Activated effector memory CD4-positive, alpha-beta T cell treated with anti-CD3 and anti-CD28 coated beads, Interleukin-2, amount 50 U/mL, for 16 hours (primary cell): ENCODE measurements around the gene RRP1.

Source experiments
- DNase-seq: peaks from one replicate; pipeline ENCODE4 v3.0.0-alpha.2; 2020

The RRP1 gene, protein sequence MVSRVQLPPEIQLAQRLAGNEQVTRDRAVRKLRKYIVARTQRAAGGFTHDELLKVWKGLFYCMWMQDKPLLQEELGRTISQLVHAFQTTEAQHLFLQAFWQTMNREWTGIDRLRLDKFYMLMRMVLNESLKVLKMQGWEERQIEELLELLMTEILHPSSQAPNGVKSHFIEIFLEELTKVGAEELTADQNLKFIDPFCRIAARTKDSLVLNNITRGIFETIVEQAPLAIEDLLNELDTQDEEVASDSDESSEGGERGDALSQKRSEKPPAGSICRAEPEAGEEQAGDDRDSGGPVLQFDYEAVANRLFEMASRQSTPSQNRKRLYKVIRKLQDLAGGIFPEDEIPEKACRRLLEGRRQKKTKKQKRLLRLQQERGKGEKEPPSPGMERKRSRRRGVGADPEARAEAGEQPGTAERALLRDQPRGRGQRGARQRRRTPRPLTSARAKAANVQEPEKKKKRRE

DNA sequence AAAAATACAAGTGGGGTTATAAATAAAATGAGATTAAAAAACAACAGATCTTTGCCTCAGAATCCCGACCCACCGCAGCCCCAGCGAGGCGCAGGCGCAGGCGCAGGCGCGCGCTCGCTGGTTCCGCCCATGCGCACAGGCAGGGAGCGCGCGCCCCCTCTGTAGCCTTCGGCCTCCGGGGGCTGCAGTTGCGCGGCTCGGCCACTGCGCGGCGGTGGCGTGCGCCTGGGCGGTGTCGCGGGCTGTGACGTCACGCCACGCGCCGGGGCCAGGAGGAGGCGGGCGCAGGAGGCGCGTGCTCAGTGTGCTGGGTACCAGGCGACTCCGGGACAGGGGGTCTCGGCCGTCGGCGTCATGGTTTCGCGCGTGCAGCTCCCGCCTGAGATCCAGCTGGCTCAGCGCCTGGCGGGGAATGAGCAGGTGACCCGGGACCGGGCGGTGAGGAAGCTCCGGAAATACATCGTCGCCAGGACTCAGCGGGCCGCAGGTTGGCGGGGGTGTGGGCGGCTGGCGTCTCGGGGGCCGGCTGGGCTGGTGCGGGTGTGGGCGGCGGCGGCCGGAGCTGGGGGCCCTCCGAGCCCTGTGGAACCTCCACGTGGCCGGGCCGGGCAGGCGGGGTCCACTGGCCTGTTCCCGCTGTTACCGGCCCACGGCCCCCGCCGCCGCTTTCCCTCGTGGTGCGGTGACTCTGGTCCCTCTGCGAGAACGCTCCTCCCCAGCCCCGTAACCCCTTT lies at the start of gene RRP1:
TSS of gene RRP1 (plus strand) at position 302 of the 734 bp plus-strand sequence. CDS start at position 355, 53 bp downstream.
- DNase-seq = peak; percentile 98

DNA sequence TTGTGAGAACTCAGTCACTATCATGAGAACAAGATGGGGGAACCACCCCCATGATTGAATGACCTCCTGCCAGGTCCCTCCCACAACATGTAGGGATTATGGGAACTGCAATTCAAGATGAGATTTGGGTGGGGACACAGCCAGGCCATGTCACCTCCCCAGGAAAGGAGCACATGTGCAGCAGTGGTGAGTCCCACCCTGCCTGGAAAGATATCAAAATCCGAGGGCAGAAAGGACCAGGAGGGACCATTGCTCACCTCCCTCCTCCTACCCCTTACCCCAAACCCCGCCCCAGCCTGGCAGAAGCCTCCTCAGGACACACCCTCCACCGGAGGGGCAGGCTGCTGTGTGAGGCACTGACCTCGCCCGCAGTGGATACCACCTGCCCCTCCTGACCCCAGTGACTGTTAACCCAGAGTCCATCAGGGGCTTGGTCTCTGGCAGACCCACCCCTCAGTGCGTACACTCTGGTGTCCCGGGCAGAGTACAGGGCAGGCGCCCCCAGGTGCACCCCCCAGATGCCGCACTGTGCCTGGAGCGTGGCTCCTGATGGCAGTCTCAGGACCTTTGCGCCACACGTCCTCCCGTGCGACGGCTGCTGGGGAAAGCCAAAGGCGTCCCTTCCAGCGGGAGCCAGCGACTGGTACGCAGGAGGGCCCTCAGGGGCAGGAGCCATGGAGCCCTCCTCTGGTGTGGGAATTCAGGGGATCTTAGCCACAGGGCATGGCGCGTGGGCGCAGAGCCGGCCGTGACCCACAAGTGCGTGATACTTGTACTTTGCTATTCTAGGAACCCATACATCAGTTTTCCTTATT lies 49.5 kb upstream of the RRP1 start:
- DNase-seq = no peak

DNA sequence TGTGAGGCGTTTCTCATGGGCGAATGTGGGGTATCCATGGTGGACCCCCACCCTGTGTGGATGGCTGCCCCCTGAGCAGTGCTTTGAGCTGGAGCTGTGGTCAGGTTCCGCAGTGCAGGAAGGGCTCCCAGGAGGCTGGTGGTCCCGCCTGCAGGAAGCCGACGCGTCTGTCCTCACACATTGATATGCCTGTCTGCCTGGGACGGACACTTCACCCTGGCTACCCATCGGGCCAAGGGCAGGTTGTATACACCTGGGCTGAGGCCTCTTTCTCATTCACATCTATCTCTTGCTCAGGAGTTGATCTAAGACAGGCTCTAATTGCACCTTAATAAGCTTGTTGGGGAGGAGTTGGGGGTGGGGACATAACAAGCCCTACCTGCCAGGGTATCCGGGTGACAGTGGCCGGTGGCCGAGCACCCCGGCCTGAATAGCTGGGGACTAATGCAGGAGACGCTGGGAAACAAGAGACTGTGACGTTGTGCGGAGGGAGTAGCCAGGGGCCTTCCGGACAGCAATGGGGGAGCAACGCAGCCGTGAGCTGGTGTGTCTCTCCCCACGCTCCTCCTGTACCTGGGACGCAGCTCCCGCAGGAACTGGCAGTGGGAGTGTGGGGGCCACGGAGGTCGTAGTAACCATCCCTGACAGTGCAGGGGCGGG lies 48.8 kb upstream of the RRP1 start:
- no peak for DNase-seq

DNA sequence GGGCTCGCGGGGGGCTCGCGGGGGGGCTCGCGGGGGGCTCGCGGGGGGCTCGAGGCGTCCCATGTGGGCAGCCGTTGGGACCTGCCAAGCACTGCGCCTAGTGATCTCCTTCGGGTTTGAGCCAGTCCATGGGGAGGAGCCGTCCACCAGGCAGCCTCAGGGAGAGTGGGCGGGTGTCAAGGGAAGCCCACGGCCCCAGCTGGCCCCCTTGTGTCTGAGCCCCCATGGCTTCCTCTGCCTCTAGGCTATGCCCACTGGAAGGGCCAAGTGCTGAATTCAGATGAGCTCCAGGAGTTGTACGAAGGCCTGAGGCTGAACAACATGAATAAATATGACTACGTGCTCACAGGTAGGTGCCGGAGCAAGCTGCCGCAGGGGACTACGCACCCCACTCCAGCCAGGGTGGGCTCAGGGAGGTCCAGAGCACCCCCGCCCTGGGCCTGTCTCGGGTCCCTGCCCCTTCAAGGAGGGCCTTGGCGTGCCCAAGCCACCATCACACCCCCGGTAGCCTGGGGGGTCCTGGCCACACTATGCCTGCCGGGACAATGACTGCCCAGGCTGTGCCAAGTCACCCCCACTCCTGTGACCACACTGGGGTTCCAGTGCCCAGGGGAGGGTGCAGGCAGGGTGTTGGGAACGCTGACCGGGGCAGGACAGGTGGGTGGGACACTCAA lies 47.8 kb upstream of the RRP1 start:
- DNase-seq = no peak

DNA sequence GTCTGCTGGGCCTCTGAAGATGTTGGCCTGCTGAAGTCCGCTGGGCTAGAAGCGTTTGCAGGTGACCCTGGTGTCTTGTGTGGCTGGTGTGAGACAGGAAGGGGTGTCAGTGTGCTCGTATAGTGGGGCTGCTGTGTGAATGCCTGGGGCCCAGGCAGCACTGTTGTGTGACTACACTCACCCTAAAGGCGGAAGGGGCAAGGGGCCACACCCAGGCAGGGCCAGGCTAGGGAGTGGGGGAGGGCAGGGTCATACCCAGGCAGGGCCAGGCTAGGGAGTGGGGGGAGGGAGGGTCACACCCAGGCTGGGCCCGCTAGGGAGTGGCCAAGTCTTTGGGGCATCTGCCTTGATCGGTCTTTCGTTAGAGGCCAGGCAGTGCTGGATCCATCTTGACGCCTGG lies 45.4 kb upstream of the RRP1 start:
- DNase-seq = no peak

DNA sequence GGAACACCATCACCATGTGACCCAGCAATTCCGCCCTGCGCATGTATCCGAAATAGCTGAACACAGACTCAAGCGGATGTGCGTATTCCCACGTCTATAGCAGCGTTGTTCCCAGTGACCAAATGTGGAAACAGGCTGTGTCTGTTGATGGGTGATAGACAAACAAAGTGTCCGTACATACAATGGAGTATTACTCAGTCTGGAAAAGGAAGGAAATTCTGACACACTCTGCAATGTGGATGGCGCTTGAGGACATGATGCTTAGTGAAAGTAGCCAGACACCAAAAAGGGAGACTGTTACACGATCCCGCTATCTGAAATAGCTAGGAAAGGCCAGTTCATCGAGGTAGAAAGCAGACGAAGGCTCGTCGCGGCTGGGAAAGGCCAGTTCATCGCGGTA lies 44.7 kb upstream of the RRP1 start:
- DNase-seq = no peak

DNA sequence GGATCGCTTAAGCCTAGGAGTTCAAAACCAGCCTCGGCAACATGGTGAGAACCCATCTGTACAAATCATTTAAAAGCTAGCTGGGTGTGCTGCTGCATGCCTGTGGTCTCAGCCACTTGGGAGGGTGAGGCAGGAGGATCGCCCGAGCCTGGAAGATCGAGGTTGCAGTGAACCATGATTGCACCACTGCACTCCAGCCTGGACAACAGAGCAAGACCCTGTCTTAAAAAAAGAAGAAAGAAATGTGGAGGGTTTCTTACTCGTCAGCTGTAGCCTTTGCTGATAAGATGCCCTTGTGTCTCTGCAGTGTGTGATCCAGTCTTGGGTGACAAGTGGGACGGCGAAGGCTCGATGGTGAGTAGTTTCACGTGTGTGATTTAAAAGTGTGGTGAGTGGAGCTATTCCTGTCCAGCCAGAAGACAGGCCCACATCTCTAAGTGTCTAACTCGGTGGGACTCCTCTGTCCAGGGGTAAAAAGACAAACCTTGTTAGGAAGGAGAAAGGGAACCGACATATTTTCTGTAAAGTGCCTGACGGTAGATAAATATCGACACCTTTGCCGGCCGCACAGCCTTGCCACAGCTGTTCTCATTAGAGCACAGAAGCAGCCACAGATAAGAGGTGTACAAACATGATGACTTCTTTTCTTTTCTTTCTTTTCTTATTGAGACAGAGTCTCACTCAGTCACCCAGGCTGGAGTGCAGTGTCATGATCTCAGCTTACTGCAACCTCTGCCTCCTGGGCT lies 43.4 kb upstream of the RRP1 start:
- DNase-seq = no peak

DNA sequence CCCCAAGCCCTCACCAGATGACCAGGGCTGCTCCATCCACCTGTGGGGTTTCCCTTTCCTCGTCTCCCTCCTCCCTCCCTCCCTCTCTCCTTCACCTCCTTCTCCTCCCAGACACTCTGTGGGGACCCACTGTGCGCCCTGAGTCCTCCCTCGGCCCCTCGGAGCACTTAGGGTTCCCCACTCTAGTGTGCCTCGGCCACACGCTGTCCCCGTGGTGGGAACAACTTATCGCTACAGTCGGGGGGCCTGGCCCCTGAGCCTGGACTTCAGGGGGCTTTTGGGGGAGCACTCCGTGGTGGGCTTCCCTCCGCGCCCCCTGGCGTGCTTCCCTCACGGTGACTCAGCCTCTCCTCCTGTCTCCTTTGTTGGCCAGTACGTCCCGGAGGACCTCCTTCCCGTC lies 40.8 kb upstream of the RRP1 start:
- no peak for DNase-seq

DNA sequence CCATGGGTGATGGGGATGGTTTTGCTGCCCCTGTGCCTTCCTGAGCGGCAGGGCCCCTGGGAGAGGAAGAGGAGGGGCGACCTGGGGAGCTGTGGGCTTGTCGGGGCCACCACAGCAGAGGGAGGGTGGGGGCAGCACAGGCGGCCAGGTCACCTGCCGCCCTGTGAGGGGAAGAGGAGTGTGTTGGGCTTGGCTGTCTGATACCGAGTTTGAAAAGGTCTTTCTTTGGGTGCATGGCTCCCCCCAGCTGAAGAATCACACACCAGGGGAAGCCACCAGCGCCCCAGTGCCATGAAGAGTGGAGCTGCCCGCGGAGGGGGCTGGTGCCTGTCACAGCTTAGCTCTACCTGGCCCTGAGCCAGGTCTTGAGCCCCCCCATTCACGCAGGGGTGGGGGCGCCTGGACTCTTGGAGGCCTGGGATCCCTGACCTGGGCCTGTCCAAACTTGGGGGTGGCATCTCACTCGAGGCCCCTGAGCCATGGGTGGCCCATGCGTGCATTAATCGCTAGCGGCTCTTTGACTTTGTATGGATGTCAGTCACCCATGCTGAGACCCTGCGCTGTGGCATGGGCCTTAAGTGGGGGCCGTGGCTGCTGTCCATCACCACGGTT lies 39.6 kb upstream of the RRP1 start:
- DNase-seq = no peak

DNA sequence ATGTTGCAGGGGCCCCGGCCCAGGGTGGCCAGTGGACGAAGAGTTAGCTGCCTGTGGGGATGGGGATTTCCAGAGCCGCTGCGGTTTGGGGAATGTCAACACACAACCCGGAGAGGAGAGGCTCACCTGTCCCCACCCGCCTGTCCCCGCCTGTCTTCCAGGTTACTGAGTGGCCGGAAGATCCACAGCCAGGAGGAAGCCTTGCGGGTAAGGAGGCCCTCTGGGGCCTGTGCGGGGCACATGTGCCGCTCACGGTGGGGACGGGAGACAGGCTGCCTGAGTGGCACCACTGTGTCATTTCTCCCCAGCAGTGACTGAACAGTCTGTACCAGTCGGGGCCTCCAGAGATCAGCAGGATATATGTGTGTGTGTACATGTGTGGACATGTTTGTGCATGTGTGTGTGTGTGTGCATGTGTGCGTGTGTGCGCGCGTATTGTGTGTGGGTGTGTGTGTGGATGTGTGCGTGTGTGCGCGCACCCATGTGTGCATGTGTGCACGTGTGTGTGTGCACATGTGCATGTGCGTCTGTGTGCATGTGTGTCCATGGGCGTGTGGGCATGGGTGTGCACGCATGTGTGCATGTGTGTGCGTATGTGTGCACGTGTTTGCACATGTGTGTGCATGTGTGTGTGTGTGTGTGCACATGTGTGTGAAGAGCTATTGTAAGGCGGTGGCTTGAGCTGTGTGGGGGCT lies 38.9 kb upstream of the RRP1 start:
- no peak for DNase-seq

DNA sequence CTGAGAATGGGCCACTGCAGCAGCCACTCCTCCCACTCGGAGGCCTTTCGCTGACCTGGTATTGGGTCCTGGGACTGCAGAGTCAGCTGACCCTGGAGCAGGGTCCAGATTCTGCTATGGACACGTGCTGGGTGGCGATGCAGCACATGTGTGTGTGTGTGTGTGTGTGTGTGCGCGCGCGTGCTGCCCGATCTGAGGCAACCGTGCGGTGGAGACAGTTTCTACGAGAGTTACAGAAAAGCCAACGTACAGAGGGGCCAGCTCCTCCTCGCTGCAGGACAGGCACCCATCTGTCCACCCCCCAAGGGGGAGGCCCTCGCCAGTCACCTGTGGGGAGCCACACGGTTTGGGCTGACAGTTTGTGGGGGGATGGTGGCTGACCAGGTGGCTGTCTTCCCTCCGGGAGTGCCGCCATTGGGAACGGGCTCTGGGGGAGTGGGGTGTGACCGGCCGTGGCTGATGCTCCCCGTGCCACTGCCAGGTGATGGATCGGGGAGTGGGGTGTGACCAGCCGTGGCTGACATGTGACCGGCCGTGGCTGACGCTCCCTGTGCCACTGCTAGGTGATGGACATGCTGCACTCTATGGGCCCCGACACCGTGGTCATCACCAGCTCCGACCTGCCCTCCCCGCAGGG lies 37.3 kb upstream of the RRP1 start:
- DNase-seq = no peak

DNA sequence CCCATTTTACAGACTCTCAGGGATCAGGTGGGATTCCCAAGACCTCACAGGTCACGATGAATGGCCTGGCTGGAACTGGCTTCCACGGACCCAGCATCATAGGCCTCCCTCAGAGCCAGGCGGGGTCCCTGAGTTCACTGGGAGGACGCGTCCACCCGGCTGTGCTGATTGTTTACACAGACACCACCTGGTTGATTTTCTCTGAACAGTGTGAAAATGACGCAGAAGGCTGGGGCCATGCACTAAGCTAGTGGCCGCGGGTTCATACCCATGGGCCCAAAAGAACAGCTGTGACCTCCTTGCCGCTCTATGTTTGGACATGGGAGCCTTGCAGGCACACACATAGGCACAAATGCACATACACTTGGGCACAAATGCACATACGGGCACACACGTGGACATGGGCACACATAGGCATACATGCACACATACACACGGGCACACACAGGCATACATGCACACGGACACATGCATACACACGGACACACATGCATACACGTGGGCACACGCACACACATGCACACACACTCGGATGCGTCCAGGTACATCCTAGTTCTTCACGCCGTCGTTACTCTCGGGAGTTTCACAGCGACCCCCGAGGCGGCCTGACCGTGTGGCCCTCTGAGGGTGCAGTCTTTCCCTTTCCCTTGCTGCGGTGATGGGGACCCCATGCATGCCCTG lies 36.5 kb upstream of the RRP1 start:
- DNase-seq = no peak

DNA sequence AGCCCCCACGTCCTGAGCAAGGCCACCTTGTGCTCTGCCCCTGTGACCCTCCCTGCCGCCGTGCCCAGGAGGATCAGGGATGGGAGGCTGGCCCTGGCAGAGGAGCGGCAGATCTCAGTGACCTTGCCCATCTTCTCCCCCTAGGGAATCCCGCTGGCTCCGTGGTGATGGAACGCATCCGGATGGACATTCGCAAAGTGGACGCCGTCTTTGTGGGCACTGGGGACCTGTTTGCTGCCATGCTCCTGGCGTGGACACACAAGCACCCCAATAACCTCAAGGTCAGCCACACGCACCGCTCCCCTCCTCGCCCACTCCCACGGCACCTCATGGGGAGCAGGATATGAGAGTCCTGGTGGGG lies 36.0 kb upstream of the RRP1 start:
- DNase-seq = no peak

DNA sequence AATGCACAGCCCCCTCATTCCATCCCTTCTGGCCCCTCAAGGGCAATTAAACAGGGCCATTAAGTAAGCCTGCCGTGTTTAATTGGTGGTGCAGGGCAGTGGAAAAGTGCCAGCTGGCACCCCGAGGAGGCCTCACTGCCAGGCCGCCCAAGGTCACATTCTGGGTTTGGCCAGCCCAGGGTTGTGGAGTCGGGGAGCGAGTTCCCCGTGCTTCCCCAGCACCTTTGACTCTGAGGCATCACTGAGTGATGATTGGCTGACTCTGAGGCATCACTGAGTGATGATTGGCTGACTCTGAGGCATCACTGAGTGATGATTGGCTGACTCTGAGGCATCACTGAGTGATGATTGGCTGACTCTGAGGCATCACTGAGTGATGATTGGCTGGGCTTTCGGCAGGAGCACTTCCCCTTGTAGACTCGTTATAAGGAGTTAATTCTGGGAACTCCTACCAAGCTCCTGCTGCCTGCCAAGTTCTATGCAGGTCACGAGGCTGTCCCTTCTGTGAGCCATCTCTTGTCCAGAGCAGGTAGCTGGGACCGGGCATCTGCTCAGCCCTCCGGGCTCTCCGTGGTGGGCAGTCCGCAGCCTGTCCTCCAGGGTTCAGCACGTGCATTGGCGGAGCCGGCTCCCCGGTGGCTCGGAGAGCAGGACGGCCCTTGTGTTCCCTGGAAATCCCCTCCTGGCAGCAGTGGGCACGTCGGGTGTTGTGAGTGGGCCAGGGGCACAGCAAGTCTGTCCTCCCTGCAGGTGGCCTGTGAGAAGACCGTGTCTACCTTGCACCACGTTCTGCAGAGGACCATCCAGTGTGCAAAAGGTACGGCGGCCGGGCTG lies 34.2 kb upstream of the RRP1 start:
- DNase-seq = no peak

DNA sequence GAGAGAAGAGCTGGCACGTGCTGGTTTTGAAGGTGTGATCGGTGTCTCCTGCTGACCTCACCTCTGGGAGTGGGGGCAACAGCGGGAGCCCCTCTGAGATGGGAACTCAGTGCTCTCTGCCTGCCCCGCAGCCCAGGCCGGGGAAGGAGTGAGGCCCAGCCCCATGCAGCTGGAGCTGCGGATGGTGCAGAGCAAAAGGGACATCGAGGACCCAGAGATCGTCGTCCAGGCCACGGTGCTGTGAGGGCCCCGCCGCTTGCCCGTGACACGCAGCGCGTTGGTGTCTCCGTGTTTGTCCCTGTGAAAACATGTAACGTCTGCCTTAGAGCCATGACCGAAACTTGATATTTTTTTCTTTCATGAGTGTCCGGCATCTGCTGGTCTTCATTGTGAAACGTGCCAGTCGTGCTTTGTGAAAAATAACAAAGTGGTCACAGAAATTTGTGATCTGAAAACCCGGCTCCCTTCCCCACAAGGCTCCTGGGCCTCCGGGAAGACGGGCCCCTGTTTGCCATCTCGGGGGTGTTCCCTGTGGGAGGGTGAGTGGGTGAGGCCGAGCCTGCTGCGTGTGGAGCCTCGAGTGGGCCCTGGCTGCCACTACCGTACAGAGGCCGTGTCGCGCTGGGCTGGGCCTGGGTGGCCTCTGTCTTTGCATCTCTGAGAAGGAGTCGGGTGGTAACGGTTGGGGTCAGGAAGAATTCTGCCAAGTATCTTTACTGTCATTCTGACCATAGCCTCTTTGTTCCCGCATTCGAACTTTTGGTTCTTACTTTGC lies 33.4 kb upstream of the RRP1 start:
- DNase-seq = no peak

DNA sequence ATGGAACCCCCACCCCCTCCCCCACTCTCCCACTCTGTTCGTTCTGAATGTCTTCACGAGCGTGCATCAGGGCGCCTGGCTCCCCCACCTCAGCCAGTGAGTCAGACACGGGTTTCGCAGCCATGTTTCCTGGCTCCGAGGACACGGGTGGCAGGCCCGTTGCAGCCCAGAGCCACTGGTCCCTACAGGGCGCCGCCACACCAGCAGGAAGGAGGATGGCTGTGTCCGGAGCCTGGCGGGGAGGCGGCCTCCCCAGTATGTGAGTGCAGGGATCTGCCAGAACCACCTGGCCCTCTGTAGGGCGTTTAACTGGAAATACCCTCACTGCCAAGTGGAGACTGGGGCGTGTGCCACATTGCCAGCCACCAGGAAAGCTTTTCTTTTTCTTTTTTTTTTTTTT lies 31.8 kb upstream of the RRP1 start:
- no peak for DNase-seq

DNA sequence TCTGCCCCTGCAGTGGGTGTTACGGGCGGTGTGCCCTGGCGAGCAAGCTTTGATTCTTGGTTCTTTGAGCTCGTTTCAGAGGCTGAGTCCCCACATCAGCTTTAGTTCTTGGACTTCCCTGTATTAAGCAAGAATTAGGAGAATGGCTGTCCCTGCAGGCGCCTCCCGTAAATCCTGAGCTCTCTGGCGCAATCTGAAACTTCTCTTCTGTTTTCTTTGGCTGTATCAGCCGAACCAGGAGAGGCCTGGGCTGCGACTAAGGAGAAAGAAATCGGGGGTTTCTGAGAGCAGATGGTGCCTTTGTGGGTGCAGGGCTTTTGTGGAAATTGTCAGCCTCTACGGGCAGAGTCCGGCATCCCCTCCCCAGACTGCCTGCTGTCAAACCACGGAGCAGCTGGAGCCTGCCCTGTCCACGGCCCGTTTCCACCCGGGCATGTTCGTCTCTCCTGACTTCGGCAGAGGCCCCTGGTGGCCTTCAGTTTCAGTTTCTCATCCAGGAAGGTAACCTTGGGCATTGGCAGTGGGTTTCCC lies 31.2 kb upstream of the RRP1 start:
- no peak for DNase-seq
